ENCODE measurements around the gene SLC39A7.

The SLC39A7 gene

DNA sequence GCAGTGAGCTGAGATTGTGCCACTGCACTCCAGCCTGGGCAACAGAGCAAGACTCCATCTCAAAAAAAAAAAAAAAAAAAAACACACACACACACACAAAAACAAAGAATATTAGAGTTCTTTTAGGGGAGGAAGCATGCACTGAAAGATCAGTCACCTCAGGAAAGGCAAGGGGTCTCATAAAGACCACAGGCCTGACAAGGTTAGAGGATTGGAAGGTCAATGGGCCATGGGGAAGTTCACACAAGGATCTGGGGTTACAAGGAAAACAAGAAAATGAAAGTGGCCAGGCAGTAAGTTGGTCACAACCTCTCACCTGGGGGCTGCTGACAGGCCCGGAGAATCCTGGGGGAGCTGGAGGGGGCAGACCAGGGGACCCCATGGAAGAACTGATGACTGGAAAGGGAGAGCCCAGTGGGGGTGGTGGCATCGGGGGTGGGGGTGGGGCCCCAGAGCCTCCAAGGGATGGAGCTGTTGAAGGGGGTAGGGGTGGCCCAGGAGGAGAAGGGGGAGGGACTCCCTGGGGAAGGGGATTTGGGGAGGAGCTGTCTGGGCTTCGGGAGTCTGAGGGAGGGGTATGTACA lies 1.7 kb upstream of the SLC39A7 start:
- H3K9me3 ChIP-seq (ENCODE audit: control insufficient read depth, low read length), result no peaks in the 10 kb centered on the region
- WGBS, 2 experiments (ENCODE audit: insufficient coverage in 2 of 2), result 60% methylated on average over 1 of the region's 3 CpGs; no CpG with 5 or more reads in 1 of the 2 experiments
- peak overlapping the region; percentile 95 for H3K4me3 ChIP-seq (ENCODE audit: extremely low read depth, insufficient read depth, low read length, poor library complexity, severe bottlenecking)
- H3K27ac ChIP-seq (ENCODE audit: low read depth, low read length, severe bottlenecking), result no peak overlapping the region
- H3K36me3 ChIP-seq (ENCODE audit: control insufficient read depth, insufficient read depth, low read length), result peaks cover 62% of the 10 kb centered on the region
- H3K4me1 ChIP-seq (ENCODE audit: control insufficient read depth, insufficient read depth, low read length, poor library complexity, severe bottlenecking), result peaks cover 8% of the 10 kb centered on the region

- Histone ChIP-seq H3K4me1 (ENCODE audit: control insufficient read depth, insufficient read depth, low read length, poor library complexity, severe bottlenecking) (peaks cover 8% of the 10 kb centered on the region), H3K9me3 (ENCODE audit: control insufficient read depth, low read length) (no peaks in the 10 kb centered on the region), H3K36me3 (ENCODE audit: control insufficient read depth, insufficient read depth, low read length) (peaks cover 58% of the 10 kb centered on the region), H3K4me3 (ENCODE audit: extremely low read depth, insufficient read depth, low read length, poor library complexity, severe bottlenecking) (peak overlapping the region; percentile 95), H3K27ac (ENCODE audit: low read depth, low read length, severe bottlenecking) (peak overlapping the region; percentile 99)
- 0 to 4% methylated on average over 7 to 21 of the region's 26 CpGs for WGBS, 2 experiments (ENCODE audit: insufficient coverage in 2 of 2)
Measured at GRCh38 chr6:33199687-33200218, 914 bp upstream of the SLC39A7 start.

GRCh38 chr6:33201147-33201545 lies 479 bp downstream of the SLC39A7 start:
- no peaks in the 10 kb centered on the region for H3K9me3 ChIP-seq (ENCODE audit: control insufficient read depth, low read length)
- peak overlapping the region; percentile 99 for H3K27ac ChIP-seq (ENCODE audit: low read depth, low read length, severe bottlenecking)
- 4 to 6% methylated on average over 13 to 14 of the region's 14 CpGs for WGBS, 2 experiments (ENCODE audit: insufficient coverage in 2 of 2)
- peaks cover 21% of the 10 kb centered on the region for H3K4me1 ChIP-seq (ENCODE audit: control insufficient read depth, insufficient read depth, low read length, poor library complexity, severe bottlenecking)
- peak overlapping the region; percentile 95 for H3K4me3 ChIP-seq (ENCODE audit: extremely low read depth, insufficient read depth, low read length, poor library complexity, severe bottlenecking)
- peaks cover 44% of the 10 kb centered on the region for H3K36me3 ChIP-seq (ENCODE audit: control insufficient read depth, insufficient read depth, low read length)

DNA sequence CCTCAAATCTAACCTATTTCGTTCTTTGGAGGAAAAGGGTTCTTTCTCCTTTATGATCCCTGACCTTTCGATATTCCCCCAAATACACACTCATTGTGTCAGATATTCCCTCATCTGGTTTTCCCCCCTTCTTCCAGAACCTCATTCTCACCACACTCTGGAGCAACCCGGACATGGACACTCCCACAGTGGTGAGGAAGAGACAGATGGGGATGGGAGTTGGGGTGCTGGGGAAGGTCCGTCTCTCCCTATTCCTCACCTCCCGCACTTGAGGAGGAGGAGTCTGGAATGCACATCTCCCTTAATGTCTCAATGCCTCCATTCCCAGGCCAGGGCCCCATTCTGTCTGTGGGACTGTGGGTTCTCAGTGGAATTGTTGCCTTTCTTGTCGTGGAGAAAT lies 1.3 kb downstream of the SLC39A7 start:
- Histone ChIP-seq H3K4me1 (ENCODE audit: control insufficient read depth, insufficient read depth, low read length, poor library complexity, severe bottlenecking) (peaks cover 29% of the 10 kb centered on the region), H3K9me3 (ENCODE audit: control insufficient read depth, low read length) (no peaks in the 10 kb centered on the region), H3K36me3 (ENCODE audit: control insufficient read depth, insufficient read depth, low read length) (peaks cover 36% of the 10 kb centered on the region), H3K4me3 (ENCODE audit: extremely low read depth, insufficient read depth, low read length, poor library complexity, severe bottlenecking) (peak overlapping the region; percentile 95), H3K27ac (ENCODE audit: low read depth, low read length, severe bottlenecking) (no peak overlapping the region)
- WGBS, 2 experiments (ENCODE audit: insufficient coverage in 2 of 2), result 88 to 100% methylated on average over 2 to 3 of the region's 6 CpGs

- Histone ChIP-seq H3K27ac (ENCODE audit: low read depth, low read length, severe bottlenecking) (no peak overlapping the region), H3K9me3 (ENCODE audit: control insufficient read depth, low read length) (no peaks in the 10 kb centered on the region), H3K4me1 (ENCODE audit: control insufficient read depth, insufficient read depth, low read length, poor library complexity, severe bottlenecking) (peaks cover 30% of the 10 kb centered on the region), H3K36me3 (ENCODE audit: control insufficient read depth, insufficient read depth, low read length) (peaks cover 32% of the 10 kb centered on the region), H3K4me3 (ENCODE audit: extremely low read depth, insufficient read depth, low read length, poor library complexity, severe bottlenecking) (no peak overlapping the region)
- WGBS, 2 experiments (ENCODE audit: insufficient coverage in 2 of 2), result 97 to 100% methylated on average over 6 of the region's 6 CpGs
Measured at GRCh38 chr6:33202799-33203198, 2.1 kb downstream of the SLC39A7 start.

GRCh38 chr6:33203443-33204164 lies 2.9 kb downstream of the SLC39A7 start:
- 96 to 100% methylated on average over 2 to 5 of the region's 7 CpGs for WGBS, 2 experiments (ENCODE audit: insufficient coverage in 2 of 2)
- Histone ChIP-seq H3K4me1 (ENCODE audit: control insufficient read depth, insufficient read depth, low read length, poor library complexity, severe bottlenecking) (peaks cover 30% of the 10 kb centered on the region), H3K27ac (ENCODE audit: low read depth, low read length, severe bottlenecking) (peak overlapping the region; percentile 13), H3K36me3 (ENCODE audit: control insufficient read depth, insufficient read depth, low read length) (peaks cover 32% of the 10 kb centered on the region), H3K9me3 (ENCODE audit: control insufficient read depth, low read length) (no peaks in the 10 kb centered on the region), H3K4me3 (ENCODE audit: extremely low read depth, insufficient read depth, low read length, poor library complexity, severe bottlenecking) (no peak overlapping the region)

DNA sequence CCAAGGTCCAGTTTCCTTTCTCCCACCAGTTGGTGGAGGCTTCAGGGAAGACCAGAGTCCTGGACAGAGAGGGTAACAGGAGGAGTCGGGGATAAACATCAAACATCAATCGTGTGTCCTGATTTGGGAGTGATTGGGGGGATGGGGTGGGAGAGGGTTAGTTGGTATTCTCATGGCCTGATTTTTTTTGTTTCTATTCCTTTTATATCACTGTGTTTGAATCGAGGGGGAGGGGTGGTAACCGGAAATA lies 3.4 kb downstream of the SLC39A7 start:
- peaks cover 30% of the 10 kb centered on the region for H3K4me1 ChIP-seq (ENCODE audit: control insufficient read depth, insufficient read depth, low read length, poor library complexity, severe bottlenecking)
- no peak overlapping the region for H3K4me3 ChIP-seq (ENCODE audit: extremely low read depth, insufficient read depth, low read length, poor library complexity, severe bottlenecking)
- H3K36me3 ChIP-seq (ENCODE audit: control insufficient read depth, insufficient read depth, low read length), result peaks cover 32% of the 10 kb centered on the region
- H3K27ac ChIP-seq (ENCODE audit: low read depth, low read length, severe bottlenecking), result peak overlapping the region; percentile 13
- WGBS, 2 experiments (ENCODE audit: insufficient coverage in 2 of 2), result 0% methylated on average over 1 of the region's 4 CpGs; no CpG with 5 or more reads in 1 of the 2 experiments
- H3K9me3 ChIP-seq (ENCODE audit: control insufficient read depth, low read length), result no peaks in the 10 kb centered on the region

DNA sequence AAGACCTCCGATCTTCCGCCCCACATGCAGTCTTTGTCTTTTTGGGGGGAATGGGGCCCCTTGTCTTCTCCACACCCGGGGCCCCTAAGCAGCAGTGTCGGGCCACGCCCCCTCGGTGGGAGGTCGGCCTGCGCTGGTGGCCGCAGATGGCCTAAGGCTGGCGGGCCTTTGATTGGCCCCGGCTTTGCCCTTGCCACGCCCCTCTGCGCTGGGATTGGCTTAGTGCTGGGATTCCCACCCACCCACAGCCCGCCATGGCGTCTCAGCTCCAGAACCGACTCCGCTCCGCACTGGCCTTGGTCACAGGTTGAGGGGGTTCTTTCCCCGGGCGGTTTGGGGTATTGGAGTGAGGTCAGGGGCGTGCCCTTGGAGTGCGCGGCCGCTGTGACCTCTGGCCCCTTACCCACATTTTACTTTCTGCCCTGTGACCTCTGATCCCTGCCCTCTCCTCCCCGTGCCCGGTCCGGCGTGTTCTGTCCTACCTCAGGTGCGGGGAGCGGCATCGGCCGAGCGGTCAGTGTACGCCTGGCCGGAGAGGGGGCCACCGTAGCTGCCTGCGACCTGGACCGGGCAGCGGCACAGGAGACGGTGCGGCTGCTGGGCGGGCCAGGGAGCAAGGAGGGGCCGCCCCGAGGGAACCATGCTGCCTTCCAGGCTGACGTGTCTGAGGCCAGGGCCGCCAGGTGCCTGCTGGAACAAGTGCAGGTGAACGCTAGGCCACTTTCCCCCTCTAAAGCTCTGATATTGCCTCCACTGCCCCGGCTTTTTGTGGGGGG lies 3.9 kb downstream of the SLC39A7 start, which contains the start of gene HSD17B8:
Gene HSD17B8, plus strand, starts transcription at position 241 of the 776 bp plus-strand sequence. Its CDS starts 14 bp downstream, at position 255.
- Histone ChIP-seq H3K36me3 (ENCODE audit: control insufficient read depth, insufficient read depth, low read length) (peaks cover 34% of the 10 kb centered on the region), H3K9me3 (ENCODE audit: control insufficient read depth, low read length) (no peaks in the 10 kb centered on the region), H3K4me3 (ENCODE audit: extremely low read depth, insufficient read depth, low read length, poor library complexity, severe bottlenecking) (peak within 1 kb of the TSS; percentile 58), H3K4me1 (ENCODE audit: control insufficient read depth, insufficient read depth, low read length, poor library complexity, severe bottlenecking) (peaks cover 30% of the 10 kb centered on the region), H3K27ac (ENCODE audit: low read depth, low read length, severe bottlenecking) (peak within 1 kb of the TSS; percentile 18)
- 1 to 2% methylated on average over 28 to 32 of the region's 48 CpGs for WGBS, 2 experiments (ENCODE audit: insufficient coverage in 2 of 2)

DNA sequence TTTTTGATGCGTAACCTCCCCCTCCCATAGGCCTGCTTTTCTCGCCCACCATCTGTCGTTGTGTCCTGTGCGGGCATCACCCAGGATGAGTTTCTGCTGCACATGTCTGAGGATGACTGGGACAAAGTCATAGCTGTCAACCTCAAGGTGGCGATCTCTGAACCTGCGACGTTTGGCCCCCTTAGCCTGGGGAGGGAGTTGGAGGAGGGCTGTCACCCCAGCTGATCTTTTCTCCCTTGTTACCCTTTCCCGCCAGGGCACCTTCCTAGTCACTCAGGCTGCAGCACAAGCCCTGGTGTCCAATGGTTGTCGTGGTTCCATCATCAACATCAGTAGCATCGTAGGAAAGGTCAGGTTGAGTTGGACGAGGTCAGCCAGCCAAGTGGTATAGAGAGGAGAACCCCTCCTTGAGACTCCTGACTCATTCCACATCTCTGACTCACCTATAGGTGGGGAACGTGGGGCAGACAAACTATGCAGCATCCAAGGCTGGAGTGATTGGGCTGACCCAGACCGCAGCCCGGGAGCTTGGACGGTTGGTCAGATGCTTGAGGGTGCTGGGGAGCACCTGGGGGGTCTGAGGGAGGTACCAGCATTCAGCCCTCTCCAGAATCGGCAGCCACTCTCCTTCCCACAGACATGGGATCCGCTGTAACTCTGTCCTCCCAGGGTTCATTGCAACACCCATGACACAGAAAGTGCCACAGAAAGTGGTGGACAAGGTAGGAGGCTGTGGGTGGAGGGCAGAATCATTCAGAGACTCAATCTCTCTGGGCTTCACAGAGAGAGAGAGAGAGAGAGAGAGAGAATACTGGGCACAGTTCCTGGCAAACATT lies 4.7 kb downstream of the SLC39A7 start:
- WGBS, 2 experiments (ENCODE audit: insufficient coverage in 2 of 2), result 0 to 7% methylated on average over 3 of the region's 17 CpGs
- Histone ChIP-seq H3K36me3 (ENCODE audit: control insufficient read depth, insufficient read depth, low read length) (peaks cover 41% of the 10 kb centered on the region), H3K4me3 (ENCODE audit: extremely low read depth, insufficient read depth, low read length, poor library complexity, severe bottlenecking) (peak overlapping the region; percentile 58), H3K27ac (ENCODE audit: low read depth, low read length, severe bottlenecking) (peak overlapping the region; percentile 18), H3K9me3 (ENCODE audit: control insufficient read depth, low read length) (no peaks in the 10 kb centered on the region), H3K4me1 (ENCODE audit: control insufficient read depth, insufficient read depth, low read length, poor library complexity, severe bottlenecking) (peaks cover 30% of the 10 kb centered on the region)
